GM18873 (cell line): Measurements from ENCODE around the gene KCNN3.

ENCODE experiments used
- ATAC-seq: cut with Tn5 transposase; IDR thresholded peaks from one replicate; pipeline ENCODE4 v1.9.1; 2021; ENCODE audit warnings: mild to moderate bottlenecking, moderate library complexity, moderate number of reproducible peaks; ENCODE audit not compliant: unreplicated experiment, low FRiP score

KCNN3 gene

DNA sequence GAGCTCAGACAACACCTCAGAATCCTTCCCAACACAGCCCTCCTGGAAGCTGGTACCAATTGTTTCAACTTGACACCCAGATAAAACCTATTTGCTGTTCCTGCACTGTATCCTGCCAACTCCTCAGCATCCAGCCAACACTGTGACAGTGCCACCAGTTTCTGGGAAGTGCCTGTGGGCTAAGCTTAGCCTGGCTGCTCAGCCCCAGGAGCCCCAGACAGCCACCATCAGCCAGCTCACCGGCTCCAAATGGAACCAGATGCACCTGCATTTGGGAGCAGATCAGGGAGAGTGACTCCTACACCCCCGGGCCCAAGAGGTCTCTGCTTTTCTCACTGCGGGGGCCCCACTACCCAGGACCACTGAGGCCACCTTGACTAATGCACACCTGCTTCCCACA is 24.9 kb downstream of the KCNN3 start:
- no peak for ATAC-seq

DNA sequence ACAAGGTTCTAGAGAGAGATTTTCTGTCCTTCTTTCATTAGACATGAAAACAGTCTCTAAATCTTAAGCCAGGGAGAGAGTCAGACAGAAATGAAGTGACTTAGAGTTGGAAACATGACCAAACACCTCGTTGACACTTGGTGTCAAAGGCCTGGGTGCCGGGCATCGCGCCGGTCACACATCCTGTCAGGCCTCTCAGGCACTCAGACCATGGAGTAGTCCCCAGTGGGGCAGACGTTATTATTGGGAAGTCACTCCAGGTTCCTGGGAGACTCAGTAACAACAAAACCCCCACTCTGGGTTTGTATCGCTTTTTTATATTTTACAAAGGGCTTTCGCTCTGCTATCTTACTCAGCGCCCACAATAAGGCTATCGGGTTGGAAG is 25.8 kb downstream of the KCNN3 start:
- no peak for ATAC-seq

DNA sequence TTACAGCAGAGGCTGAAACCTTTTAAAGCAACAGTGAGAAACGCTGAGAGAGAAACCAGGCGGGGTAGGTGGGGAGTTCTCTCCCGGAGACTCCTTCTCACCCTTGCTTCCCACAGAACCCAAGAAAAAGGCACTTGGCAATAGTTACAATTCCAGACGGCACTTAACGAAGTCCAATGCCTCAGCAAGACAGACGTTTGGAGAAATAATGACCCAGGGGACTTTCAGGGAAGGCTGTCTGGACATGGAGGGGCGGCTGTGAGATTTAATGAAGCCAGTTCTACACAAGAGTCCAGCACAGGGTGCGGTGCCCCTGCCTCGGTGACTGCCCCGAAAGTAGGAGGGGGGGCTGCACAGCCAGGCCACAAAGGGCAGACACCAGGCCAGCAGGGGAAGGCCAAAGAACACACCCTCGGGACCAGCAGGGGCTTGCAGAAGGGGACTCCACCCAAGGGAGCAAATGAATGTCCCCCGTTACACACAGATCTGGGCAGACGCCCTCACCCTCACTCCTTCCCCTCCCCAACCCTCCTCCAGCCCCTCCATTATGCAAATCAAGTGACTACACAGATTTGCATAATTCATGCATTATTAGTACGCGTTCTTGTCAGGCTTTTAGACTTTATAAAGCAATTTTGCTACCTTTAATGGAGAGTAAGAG is 26.3 kb downstream of the KCNN3 start:
- no peak for ATAC-seq

DNA sequence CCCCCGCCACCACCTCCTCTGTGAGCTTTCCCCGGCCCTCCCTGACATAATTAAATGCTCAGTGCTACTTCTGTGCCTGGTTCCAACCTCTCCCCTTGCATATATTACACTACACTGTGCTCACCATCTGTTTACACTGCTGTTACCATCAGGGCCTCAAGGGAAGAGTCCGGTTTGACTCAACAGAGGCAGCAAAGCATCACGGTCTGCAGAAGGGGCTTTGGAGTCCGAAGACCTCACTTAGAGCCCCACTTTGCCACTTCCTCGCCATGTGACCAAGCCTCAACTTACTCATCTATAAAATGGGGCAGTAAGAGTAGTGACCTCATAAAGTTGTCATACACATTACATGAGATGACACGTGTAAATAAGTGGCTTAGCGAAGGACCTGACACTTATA is 27.4 kb downstream of the KCNN3 start:
- no peak for ATAC-seq

DNA sequence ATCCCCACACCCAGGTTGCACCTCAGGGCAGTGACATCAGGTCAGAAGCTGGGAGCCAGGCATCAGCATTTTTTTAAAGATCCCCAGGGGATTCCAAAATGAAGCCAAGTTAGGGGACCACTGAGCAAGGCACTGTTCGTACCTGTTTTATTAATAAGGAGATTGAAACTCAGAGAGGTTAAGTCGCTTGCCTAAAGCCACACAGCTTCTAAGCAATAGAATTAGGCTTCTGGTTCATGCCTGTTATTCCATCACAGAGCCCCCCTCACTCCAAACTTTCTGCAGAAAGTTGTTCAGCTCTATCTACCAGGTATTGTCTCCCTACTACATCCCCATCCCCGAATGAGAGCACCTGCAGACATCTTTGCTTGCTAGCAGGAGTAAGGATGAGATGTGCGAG is 28.7 kb downstream of the KCNN3 start:
- ATAC-seq: no peak

DNA sequence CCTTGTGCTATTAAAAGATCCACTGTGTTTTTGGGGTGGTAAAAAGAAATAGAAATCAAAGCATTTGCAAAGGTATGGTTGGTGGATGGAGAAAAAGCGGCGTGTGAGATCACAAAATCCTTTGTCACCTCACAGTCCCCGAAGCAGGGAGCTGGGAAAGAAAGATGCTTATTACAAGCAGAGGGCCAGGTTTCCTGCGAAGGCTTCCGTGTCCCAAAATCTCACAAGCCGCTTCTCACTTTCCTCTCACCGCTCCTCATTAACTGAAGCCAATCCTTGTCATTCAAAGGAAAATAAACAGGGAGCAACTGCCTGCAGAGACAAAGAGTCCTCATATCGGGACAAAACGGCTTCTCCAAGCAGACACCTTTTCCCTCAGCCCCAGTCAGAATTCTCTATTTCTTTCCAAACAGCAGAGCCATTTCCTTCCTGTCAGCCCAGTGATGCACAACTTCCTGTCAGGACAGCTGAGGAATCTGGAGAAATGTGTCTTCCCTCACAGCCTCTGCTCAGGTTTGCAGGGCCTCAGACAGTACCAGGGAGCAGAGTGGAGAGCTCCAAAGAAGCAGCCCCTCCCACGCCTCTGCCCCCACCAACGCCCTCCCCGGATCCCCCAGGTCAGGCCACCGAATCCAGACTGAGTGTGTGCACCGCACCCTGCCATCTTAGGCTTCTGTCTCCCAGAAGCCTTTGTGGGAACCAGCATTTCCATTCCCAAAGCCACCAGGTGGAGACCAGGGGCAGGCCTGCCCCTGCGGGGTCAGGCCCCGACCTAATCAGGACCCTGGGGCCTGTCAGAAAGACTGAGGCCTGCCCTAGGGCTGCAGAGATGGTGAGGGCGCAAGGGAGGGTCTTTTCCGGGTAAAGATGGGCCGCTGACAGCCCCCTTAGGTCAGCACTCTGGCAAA is 29.6 kb downstream of the KCNN3 start:
- no peak for ATAC-seq

DNA sequence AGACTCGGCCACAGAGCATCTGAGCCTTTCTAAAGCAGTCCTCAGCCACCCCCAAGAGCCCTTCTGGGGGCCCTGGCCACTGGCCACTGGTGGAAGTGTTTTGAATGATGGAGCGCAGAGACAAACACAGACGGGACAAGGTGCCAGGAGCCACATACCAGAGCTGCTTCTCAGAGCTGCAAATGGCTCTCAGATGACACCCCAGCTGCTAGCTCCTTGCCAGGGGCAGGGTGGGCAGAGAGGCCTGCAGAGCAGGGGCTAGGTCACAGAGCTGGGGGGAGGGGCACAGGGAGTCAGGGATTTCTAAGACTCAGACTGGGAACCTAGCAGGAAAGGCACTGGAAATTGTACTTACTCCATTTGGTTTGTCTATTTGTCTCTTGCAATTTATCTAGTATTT is 30.4 kb downstream of the KCNN3 start:
- no peak for ATAC-seq

DNA sequence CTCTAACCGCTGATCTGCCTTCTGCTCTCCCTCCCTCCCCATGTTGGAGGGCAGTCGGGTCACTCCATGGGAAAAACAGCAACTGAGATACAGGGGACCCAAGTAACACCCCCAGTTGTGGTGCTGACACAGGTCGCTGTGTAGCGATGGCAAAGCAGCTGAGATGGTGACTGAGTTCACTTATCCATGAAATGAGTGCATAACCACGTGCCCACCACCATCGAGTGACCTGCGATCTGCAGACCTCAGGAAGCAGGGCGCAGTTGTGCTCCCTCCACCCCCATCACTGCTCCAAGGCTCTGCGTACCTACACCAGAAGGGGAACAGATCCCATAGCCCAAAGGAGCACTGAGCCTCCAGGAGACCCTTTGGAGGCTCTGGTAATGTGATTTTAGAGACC is 31.1 kb downstream of the KCNN3 start:
- no peak for ATAC-seq

DNA sequence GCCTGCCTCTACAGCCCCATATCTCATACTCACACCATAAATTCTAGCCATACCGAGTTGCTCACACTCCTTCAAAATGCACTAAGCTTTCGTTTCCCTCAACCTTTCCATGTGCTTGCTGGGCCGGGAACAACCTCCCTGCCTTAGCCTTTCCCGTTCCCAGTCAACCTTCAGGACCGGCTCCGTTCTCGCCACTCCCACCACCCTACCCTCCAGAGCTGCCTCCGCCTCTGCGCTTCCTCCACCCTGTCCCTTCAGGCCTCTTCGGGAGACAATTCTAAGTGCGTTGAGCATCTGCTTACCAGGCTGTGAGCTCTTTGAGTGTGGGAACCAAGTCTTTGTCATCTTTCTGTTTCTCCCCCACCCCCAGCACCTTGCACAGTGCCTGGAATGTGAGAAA is 31.6 kb downstream of the KCNN3 start:
- no peak for ATAC-seq

DNA sequence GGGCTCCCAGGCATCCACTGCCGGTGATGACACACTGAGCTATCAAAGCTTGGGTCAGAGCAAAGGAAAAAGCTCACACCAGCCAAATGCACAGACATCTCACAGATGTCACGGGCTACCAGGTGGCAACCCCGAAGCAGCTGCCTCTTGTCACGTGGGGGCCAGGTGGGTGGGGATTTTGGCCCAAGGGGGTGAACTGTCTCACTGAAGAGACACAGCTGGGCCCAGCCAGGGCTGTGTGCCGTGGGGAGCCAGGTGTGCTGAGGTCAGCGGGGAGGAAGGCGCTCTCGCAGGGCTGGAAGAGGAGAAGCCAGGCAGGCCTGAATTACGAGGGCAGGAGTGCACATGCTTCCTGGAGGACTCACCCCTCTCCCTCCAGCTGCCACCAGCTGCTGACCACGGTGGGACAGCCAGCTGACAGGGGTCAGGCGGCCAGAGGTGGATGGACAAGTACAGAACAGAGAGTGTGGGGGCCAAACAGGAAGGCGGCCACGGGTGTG is 32.4 kb downstream of the KCNN3 start:
- no peak for ATAC-seq

DNA sequence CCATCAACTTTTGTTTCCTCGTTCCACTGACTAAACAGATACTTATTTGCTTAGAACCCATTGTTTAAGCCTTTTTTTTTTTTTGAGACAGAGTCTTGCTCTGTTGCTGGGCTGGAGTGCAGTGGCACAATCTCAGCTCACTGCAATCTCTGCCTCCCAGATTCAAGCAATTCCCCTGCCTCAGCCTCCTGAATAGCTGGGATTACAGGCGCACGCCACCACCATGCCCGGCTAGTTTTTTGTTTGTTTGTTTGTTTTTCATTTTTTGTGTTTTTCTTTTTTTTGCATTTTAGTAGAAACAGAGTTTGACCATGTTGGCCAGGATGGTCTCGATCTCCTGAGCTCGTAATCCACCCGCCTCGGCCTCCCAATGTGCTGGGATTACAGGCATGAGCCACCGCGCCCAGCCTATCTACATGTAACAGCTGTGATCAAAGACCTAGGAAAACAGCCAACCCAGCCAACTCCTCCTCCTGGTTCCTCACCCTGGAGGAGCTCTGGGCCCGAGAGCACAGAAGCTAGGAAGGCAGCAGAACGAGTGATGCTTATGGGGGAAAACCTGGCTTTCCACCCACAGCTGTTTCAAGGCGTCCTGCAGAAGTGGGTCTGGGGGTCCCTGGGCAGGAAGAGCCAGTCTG is 32.9 kb downstream of the KCNN3 start:
- ATAC-seq: no peak

DNA sequence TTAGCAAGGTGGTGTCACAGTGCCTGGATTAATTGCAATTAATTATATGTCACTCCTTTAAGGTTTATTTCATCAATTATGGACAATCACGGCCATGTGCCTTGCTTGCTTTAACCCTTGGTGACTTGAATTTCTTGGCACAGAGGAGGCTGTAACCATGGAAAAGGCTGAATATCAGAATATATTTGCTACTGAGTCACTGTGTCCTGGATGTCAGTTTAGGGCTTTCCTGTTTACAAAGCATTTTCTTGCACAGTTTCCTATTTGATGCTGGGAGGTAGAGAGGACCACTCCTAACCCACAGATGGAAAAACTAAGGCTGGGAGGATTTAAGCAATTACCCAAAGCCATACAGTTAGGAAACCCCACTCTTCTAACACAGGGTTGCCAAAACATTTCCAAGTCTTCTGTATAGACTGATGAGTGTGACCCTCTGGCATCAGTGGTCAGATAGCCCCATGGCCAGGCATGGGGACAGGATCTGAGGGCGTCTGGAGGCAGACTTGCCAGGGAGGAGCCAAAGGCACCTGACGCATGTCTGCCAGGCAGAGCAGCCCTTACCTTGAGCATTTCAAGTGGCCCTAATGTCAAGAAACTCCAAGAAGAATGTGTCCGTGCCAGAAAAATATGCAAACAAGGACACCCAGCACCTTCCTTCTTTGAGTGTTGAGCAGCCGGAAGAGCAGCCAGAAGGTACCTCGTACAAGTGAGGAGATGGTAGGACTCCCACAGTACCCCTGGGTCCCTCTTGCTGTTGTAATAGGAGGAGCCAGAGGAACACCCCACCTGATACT is 34.4 kb downstream of the KCNN3 start:
- ATAC-seq: no peak

DNA sequence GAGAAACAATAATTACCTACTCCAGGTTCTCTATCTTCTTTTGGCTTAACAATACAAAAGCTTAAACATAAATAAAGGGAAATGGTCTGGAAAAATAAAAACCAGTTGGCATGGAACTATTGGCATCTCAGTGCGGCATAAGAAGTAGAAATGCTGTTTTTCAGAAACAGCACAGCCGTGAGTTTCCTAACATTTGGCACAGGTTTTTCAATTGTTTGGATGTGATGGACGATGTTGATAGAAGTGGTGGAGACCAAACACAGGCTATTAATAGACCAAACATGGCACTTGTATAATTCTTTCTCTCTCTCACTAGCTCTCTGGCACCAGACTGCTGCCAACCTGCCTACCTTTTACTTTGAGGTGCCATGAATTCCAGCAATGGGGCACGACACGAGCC is 36.2 kb downstream of the KCNN3 start:
- ATAC-seq: no peak

DNA sequence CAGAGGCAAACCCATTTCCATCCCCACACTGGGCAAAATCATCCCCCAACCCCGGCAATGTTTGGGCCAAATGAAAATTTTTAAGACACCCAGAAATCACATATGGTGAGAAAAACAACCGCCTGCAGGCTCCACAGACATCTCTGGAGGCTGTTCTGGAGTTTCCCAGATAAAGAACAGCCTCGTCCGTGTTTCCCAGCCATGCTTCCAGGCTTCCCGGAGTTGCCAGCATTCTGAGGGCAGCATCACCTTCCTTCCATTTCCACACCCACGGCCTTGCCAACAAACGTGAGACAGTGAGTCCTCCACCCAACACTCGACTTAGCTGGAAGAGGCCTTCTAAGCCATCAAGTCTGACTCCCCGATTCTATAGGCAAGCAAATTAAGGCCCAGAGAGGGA is 36.9 kb downstream of the KCNN3 start:
- no peak for ATAC-seq

DNA sequence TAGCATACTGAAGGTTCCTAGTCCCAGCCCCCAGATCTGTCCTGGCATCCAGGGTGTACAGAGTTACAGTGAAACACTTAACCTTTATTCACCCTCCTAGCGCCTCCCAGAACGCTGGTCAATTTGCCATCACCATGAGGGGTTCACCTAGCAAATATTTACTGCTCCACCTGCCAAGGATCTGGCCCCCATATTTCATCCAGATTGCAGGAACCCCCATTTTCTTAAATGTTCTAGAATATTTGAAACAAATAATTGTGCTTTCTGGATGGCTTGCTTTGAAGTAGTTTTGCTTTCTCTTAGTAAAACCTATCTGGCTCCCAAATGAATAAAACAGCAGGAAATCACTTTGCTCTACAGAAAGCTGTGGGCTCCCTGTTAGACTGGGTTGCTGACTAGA is 37.7 kb downstream of the KCNN3 start:
- no peak for ATAC-seq

DNA sequence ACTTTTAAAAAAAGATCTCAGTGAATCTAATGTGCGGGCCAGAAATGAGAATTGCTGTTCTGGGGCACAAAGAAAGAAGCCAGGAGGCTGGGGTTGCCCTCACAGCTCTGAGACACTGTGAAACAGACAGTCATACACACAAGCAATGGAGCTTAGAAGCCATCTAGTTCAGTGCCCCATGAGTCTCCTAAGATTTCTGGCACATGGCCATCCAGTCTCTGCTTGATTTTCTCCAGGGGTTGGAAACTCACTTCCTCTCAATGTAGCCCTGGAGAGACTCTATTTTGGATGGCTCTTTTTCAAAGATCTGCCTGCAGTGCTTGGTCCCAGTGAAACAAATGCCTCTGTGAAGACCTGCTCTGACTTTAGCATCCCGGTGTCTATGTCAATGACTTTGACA is 38.6 kb downstream of the KCNN3 start:
- no peak for ATAC-seq

DNA sequence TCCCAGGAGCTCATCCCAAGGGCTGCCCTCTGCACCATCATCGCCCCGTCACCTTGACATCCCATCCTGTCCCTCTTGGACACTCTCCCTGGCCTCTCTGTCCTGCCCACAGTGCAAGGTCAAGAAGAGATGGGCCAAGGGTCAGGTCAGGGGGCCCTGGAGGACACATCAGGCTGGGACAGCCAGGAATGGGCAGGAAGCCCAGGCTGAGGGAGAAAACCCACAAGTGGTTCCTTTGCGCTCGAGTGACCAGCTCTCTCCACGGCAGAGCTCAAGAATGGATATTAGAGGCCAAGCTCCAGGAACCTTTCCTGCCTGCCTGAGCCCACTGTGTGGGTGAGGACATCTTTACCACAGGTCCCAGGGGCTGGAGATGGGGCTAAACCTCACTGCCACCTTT is 41.0 kb downstream of the KCNN3 start:
- ATAC-seq: no peak

DNA sequence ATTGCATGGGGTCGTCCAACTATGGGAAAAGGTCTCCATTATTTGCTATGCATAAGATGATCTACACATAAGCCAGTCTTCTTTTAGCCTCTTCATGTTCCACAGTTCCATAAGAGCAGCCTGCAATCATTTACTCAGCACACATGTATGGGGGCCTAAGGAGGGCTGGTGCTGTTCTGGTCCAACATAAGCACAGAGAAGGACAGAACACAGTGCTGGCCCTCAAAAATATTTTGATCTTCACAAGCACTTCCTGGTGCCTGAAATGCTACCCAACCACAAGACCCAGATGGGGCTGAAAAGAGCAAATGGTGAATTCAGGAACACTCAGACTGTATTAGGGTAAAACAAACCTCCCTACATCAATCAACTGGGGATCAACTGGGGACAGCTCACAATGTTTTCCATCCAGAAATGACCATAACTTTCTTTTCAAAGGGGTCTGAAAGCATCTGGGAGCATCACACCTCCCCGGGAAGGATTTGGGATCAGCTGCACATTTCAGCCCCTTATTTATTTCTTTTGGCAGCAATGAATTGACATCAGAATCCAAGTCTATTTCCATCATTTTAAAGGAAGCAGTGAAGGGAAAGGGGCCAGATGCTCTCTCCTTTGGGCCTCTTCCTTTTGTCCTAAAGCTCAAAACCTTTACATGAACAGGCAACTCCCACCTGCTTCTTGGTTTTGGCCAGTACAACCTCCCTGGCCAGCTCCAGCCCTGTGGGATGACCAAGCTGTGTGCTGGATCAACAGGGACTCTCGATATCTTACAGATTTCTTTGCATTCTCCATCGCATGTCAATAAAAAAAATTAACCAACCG is 45.7 kb downstream of the KCNN3 start:
- no peak for ATAC-seq

DNA sequence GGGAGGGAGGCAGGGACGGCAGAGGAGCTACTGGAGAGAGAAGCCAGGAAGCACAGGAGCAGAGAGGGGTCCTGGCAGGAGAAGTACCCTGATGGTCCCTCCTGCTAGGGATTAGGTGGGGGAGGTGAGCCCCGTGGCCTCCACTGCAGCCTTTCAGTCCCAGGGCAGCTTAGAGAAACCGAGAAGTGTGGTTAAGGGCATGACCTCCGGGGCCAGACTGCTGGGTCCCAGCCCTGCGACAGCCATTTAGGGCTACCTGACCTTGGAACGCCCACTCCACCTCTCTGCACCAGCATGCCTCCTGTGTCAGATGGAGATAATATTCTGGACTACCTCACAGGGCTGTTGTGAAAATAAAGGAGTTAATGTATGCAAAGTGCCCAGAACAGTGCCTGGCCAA is 47.4 kb downstream of the KCNN3 start:
- no peak for ATAC-seq

DNA sequence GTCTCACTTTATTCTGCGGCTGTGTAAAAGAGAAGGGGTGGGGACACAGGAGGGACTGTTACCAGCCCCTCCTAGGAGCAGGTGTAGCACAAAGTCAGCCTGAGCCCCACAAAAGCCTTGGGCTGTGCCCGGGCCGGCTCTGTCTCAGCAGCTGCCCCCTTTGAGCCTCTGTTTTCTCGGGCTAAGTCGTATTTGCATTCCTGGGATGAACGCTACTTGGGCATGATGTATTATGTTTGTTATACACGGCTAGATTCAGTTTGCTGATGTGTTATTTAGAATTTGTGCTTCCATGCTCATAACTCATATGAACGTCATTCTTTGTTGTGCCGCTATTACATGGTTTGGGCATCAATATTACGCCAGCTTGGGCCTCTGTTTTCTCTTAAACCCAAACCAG is 47.8 kb downstream of the KCNN3 start:
- ATAC-seq: no peak
